ENCODE data around the gene ZSCAN9. TPM values are rescaled to one million over a fixed set of nuclear protein-coding genes. Genes with fewer than 3 reads are reported as not detected.
A peak's percentile ranks its signal among the peaks of the same experiment; 100 is the strongest.

ZSCAN9 gene
- total RNA-seq, 1 donor, result 11.7 TPM

GRCh38 chr6:28220257-28221133, 4.6 kb upstream of the ZSCAN9 start:
- TF ChIP-seq CTCF (IDR thresholded peaks at IDR 0.05; ENCODE audit: insufficient read depth, low read depth, low read length), result no peak
- no peak for DNase-seq (ENCODE audit: low read depth)
- no peak overlapping the region for H3K4me3 ChIP-seq (ENCODE audit: low read depth, low read length)

GRCh38 chr6:28224131-28225055, 682 bp upstream of the ZSCAN9 start:
- DNase-seq (ENCODE audit: low read depth), result no peak
- no peak for TF ChIP-seq CTCF (IDR thresholded peaks at IDR 0.05; ENCODE audit: insufficient read depth, low read depth, low read length)
- peak overlapping the region; percentile 93 for H3K4me3 ChIP-seq (ENCODE audit: low read depth, low read length)

- H3K4me3 ChIP-seq (ENCODE audit: low read depth, low read length), result no peak overlapping the region
- TF ChIP-seq CTCF (IDR thresholded peaks at IDR 0.05; ENCODE audit: insufficient read depth, low read depth, low read length), result no peak
- DNase-seq (ENCODE audit: low read depth), result no peak
Measured at GRCh38 chr6:28226460-28226859, 1.4 kb downstream of the ZSCAN9 start.

- H3K4me3 ChIP-seq (ENCODE audit: low read depth, low read length), result no peak overlapping the region
- no peak for TF ChIP-seq CTCF (IDR thresholded peaks at IDR 0.05; ENCODE audit: insufficient read depth, low read depth, low read length)
- DNase-seq (ENCODE audit: low read depth), result no peak
Measured at GRCh38 chr6:28232785-28233184, 7.7 kb downstream of the ZSCAN9 start.

- no peak overlapping the region for H3K4me3 ChIP-seq (ENCODE audit: low read depth, low read length)
- no peak for TF ChIP-seq CTCF (IDR thresholded peaks at IDR 0.05; ENCODE audit: insufficient read depth, low read depth, low read length)
- no peak for DNase-seq (ENCODE audit: low read depth)
Measured at GRCh38 chr6:28235912-28236452, 10.9 kb downstream of the ZSCAN9 start.

- H3K4me3 ChIP-seq (ENCODE audit: low read depth, low read length), result no peak overlapping the region
- TF ChIP-seq CTCF (IDR thresholded peaks at IDR 0.05; ENCODE audit: insufficient read depth, low read depth, low read length), result no peak
- no peak for DNase-seq (ENCODE audit: low read depth)
Measured at GRCh38 chr6:28239636-28240035, 14.6 kb downstream of the ZSCAN9 start.

Data from fibroblast of villous mesenchyme (primary cell).